ENCODE data around the gene ZBTB16.

Gene ZBTB16

DNA sequence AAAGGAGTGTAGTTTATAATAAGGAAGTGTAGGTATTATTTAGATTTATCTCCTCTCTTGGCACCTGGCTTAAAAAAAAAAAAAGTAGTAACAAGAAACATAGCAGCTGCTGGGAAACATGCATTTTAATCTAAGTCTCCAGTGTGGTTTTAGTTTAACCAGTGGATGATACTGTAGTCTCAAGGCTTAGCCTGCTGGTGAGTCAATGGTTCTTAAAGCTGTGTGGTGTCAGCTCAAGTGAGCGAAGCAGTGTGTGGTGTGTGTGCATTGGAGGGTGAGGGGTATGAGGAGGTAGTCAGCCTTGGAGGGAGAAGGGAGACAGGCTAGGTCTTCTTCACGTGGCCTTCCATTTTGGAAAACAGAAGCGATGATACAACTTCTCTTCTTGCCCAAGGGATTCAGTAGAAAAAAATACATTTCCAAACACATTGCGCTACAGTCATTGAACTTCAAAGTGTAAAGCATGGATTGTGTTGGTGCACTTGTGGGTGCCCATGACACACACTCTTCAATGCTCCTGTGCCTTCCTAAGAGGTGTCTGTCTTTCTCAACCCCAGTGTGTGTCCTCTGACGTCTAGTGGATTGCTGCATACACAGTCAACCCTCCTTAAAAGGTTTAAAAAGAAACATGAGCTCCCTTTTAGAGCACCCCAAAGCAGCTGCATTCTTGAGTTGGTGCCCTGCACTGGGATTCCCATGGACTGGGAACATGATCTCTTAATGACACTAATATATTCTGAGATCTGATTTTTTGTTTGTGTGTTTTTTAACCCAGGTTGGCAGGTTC lies 40.1 kb downstream of the ZBTB16 start:
- Histone ChIP-seq H3K27ac (peak overlapping the region; percentile 38 to 48), H3K4me3 (peak overlapping the region; percentile 46)
- DNase-seq (ENCODE audit: low spot score): no peak
- TF ChIP-seq, protein P1, sequence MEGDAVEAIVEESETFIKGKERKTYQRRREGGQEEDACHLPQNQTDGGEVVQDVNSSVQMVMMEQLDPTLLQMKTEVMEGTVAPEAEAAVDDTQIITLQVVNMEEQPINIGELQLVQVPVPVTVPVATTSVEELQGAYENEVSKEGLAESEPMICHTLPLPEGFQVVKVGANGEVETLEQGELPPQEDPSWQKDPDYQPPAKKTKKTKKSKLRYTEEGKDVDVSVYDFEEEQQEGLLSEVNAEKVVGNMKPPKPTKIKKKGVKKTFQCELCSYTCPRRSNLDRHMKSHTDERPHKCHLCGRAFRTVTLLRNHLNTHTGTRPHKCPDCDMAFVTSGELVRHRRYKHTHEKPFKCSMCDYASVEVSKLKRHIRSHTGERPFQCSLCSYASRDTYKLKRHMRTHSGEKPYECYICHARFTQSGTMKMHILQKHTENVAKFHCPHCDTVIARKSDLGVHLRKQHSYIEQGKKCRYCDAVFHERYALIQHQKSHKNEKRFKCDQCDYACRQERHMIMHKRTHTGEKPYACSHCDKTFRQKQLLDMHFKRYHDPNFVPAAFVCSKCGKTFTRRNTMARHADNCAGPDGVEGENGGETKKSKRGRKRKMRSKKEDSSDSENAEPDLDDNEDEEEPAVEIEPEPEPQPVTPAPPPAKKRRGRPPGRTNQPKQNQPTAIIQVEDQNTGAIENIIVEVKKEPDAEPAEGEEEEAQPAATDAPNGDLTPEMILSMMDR (IDR thresholded peaks at IDR 0.05): no peak

- DNase-seq (ENCODE audit: low spot score): no peak
- peak overlapping the region; percentile 40 to 58 for H3K27ac ChIP-seq
- peak overlapping the region; percentile 46 for H3K4me3 ChIP-seq
- TF ChIP-seq, protein P1 (IDR thresholded peaks at IDR 0.05): no peak
Observed at GRCh38 chr11:114102993-114103896, 43.7 kb downstream of the ZBTB16 start.

DNA sequence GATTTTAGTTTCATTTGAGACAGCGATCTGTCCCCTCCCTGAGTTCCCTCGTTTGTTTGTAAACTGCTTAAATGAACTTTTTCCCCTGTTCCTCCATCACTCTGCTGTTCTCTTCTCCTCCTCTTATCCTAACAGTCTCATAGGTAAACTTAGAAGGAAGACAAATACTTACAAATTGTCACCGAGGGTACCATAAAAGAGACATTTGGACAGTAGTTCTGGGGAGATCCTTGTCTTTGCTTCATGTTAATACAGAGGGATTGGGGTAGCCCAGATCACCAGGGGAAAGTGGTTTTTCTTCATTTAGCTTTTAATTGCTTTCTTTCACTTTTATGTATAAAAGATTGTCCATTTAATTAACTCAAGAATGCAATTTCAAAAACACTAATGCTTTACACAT lies 46.1 kb downstream of the ZBTB16 start:
- TF ChIP-seq, protein P1 (IDR thresholded peaks at IDR 0.05): no peak
- H3K4me3 ChIP-seq: no peak overlapping the region
- DNase-seq (ENCODE audit: low spot score): no peak
- H3K27ac ChIP-seq: peak overlapping the region; percentile 40 to 41

DNA sequence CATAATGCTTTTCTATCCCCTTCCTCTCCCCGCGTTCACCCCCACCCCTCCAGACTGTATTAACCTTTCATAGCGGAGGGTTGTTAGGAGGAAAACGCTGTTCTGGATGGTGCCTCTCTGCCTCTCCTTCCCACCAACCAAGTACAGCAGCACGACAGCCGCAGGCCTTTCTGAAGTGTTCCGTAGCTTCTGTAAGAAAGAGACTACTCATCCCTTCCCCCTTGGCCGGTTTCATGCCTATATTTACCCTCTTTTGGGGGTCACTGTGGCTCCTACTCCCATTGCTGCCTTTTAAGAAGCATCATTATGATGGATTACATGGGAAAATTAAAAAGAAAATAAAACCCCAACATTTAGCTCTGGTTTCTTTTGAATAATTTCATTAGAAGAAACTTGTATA lies 46.5 kb downstream of the ZBTB16 start:
- no peak overlapping the region for H3K4me3 ChIP-seq
- TF ChIP-seq, protein P1 (IDR thresholded peaks at IDR 0.05): no peak
- DNase-seq (ENCODE audit: low spot score): no peak
- peak overlapping the region in 1 of 2 donors; percentile 40 for H3K27ac ChIP-seq

DNA sequence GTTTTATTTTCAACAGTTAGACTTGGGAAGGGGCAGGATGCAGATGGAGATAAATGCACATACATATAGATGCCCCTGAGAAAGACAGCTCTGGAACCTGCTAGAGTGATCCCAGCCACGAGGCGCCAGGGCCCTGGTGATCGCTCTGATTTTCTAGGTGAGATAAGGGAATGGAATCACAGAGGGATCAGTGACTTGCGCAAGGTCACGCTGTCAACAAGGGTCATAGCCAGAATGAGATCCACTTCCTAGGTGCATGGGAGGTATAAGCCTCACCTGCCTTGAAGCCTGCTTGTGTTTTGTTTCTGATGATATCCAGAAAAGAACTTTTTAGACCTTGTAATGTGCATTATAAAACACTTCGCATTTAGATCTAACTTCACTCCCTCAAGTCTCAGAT lies 47.5 kb downstream of the ZBTB16 start:
- Histone ChIP-seq H3K27ac (peak overlapping the region in 1 of 2 donors; percentile 29), H3K4me3 (no peak overlapping the region)
- DNase-seq (ENCODE audit: low spot score): no peak
- TF ChIP-seq, protein P1 (IDR thresholded peaks at IDR 0.05): no peak

DNA sequence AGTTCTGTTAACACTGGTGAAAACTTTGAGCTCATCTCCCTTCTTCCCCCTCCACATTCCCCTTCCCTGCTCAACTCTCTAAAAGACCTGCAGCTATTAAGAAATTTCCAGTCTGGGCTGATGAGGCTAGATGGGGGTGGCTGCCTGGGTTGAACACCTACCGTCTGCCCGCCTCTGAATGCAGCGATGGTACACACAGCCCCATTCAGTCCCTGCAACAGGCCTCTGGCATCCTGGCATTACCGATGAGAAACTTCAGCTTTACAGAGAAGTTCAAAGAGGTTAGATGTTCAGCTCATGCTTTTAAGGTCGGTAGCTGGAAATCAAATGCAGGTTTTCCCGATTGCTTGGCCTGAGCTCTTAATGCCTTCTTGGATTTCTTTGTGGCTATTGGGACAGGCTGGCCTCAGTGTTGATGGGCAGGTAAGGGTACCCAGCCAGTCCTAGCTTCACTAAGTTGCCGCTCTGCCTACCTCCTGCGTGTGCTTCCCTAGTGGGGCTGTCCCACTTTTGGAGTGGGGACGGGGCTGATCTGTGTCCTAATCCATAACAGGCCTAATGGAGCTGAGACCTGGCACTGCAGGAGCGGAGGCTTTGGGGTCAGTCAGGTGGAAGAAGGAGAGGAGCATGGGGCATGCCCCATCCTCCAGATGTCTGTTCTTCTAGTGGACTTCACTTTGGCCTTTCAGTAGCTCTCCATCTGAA lies 49.1 kb downstream of the ZBTB16 start:
- TF ChIP-seq, protein P1 (IDR thresholded peaks at IDR 0.05): no peak
- DNase-seq (ENCODE audit: low spot score): no peak
- Histone ChIP-seq H3K27ac (peak overlapping the region; percentile 91 to 97), H3K4me3 (peak overlapping the region; percentile 44)
